Endometrial microvascular endothelial cells (primary cell): ENCODE data around the gene ZBTB43. TPM values are rescaled to one million over a fixed set of nuclear protein-coding genes. Genes with fewer than 3 reads are reported as not detected.

Experiments
- in situ Hi-C: cut with HindIII; loops from 2 replicates; pipeline ENCODE4 v1.10.0; 2017; ENCODE audit warnings: low sequenced_read_pairs, low pct_unique_long_range_greater_than_20kb; ENCODE audit errors: inconsistent ontology term
- total RNA-seq: library from RNA; depleted of rRNA; stranded (reverse); fragments of >200 nt; gene quantifications from one replicate; pipeline ENCODE4 v1.2.3, GENCODE V29; 2015; ENCODE audit errors: inconsistent ontology term

ZBTB43 gene
- total RNA-seq, 1 donor from 2014 or later, result 4.3 TPM

GRCh38 chr9:126876531-126876930 lies 71.7 kb downstream of the ZBTB43 start:
- in situ Hi-C loops, result no loop called here

GRCh38 chr9:126877418-126877817 lies 72.6 kb downstream of the ZBTB43 start:
- in situ Hi-C loops, result no loop called here

GRCh38 chr9:126879288-126879687 lies 74.4 kb downstream of the ZBTB43 start:
- in situ Hi-C loops, result no loop called here

GRCh38 chr9:126880226-126880946 lies 75.5 kb downstream of the ZBTB43 start:
- in situ Hi-C loops, result no loop called here

GRCh38 chr9:126880947-126881332 lies 76.1 kb downstream of the ZBTB43 start:
- in situ Hi-C loops, result no loop called here

- in situ Hi-C loops, result no loop called here
These were observed 77.9 kb downstream of the ZBTB43 start for GRCh38 chr9:126882746-126883145.

GRCh38 chr9:126883636-126884035 lies 78.8 kb downstream of the ZBTB43 start:
- in situ Hi-C loops, result no loop called here

GRCh38 chr9:126885131-126885641 lies 80.3 kb downstream of the ZBTB43 start:
- in situ Hi-C loops, result no loop called here

- in situ Hi-C loops, result no loop called here
These were observed 81.4 kb downstream of the ZBTB43 start for GRCh38 chr9:126886034-126886822.

- in situ Hi-C loops, result no loop called here
These were observed 82.1 kb downstream of the ZBTB43 start for GRCh38 chr9:126886897-126887296.

Other genes starting within 250 kb of the ZBTB43 start
- gene LMX1B, start 191.1 kb upstream of the ZBTB43 start, total RNA-seq, result not detected
- gene ZBTB34, start 55.6 kb downstream of the ZBTB43 start, total RNA-seq, result 3.6 TPM
- 1.6 TPM for gene RALGPS1, start 109.7 kb downstream of the ZBTB43 start, total RNA-seq